GM18517 (cell line): ENCODE results near the gene PTCD2.

Source experiments
- ATAC-seq: cut with Tn5 transposase; IDR thresholded peaks from one replicate; pipeline ENCODE4 v1.9.1; 2021; ENCODE audit warnings: mild to moderate bottlenecking, moderate library complexity; ENCODE audit not compliant: unreplicated experiment

The PTCD2 gene

GRCh38 chr5:72319976-72320752, at the start of gene PTCD2, which contains the start of gene MRPS27:
TSS of gene PTCD2 (plus strand) at chr5:72320373. CDS start at chr5:72320383, 10 bp downstream.
TSS of gene MRPS27 (minus strand) at chr5:72320240. CDS start at chr5:72320221, 19 bp downstream.
- peak; percentile 98 for ATAC-seq

DNA sequence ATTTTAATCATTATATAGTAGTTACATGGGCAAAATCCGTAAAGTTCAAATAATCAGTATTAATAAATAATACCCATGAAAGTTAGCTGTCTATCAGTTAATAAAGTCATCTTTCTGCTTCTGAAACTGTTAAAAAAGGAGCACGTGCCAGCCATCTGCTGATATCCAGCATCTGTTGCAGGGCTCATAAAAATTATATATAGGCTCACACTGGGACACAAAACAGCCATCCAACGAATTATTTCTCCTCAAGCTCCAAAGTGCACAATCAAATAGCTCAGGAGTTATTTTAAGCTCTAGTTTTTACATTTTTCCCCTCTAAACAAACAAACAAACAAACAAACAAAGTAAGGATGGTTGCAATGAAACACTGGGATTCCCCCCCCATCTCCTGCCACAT, 48.5 kb upstream of the PTCD2 start:
- no peak for ATAC-seq

DNA sequence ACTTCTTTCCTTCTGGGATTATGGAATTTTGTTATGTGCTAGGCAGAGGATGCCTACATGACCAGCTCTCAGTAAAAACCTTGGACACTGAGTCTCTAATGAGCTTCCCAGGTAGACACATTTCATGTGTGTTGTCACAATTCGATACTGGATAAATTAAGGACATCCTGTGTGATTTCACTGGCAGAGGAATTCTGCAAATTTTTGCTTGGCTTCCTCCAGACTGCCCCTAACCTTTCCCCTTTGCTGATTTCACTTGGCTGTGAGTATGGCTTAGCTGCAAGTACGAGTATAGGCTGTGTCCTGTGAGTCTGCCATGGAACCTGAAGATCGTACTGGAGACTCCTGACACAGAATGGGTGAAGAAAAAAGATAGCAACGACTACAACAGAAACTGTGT, 47.8 kb upstream of the PTCD2 start:
- no peak for ATAC-seq

DNA sequence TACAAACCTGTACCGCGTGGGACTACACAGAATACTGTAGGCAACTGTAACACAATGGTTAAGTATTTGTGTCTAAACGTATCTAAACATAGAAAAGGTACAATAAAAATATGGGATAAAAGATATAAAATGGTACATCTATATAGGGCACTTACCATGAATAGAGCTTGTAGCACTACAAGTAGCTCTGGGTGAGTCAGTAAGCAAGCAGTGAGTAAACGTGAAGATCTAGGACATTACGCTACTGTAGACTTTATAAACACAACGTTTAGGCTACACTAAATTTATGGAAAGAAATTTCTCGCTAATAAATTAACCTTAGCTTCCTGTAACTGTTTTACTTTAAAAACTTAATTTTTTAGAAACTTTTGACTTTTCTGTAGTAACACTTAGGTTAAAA, 46.6 kb upstream of the PTCD2 start:
- ATAC-seq: no peak

DNA sequence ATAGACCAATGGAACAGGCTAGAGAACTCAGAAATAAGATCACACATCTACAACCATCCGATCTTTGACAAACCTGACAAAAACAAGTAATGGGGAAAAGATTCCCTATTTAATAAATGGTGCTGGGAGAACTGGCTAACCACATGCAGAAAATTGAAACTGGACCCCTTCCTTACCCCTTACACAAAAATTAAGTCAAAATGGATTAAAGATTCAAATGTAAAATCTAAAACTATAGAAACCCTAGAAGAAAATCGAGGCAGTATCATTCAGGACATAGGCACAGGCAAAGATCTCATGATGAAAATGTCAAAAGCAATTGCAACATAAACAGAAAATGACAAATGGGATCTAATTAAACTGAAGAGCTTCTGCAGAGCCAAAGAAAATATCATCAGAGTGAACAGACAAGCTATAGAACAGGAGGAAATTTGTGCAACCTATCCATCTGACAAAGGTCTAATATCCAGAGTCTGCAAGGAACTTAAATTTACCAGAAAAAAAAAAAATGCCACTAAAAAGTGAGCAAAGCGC, 43.9 kb upstream of the PTCD2 start:
- ATAC-seq: no peak

- no peak for ATAC-seq
Measured at GRCh38 chr5:72280581-72281069, 39.5 kb upstream of the PTCD2 start.

GRCh38 chr5:72281430-72281763, 38.8 kb upstream of the PTCD2 start:
- no peak for ATAC-seq

DNA sequence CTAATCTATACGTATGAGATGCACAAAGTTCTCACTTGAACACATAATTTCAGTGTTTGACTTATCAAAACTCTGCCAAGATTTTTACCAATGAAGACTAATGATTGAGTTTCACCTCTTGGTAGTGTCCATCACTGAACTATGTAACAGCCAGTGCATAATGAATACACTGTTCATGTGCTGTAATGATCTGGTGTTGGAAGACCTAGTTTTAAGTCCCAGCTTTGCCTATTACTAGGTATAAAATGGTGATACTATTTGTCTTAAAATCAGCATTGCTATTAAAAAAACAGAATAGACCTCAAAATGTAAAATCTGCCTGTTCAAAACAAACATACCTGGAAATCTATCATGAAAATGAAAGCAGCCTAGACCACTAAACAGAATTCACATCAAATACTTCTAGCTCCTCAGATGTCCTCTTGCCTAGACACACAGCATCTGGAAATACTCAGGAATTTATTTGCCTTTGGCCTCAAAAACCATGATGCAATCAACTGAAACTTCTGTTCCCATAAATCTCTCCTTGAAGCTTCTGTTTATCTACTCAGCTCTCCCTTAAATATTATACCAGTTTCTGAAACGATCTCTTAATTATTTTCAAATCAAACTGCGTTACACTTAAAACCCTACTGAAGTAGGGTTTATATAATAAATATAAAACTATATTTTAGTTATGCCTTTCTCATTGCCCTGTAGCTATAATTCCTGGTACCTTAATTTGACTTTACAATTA, 38.2 kb upstream of the PTCD2 start:
- ATAC-seq: no peak

- ATAC-seq: no peak
Measured at GRCh38 chr5:72282878-72283277, 37.3 kb upstream of the PTCD2 start.

GRCh38 chr5:72283358-72283757, 36.8 kb upstream of the PTCD2 start:
- ATAC-seq: no peak

GRCh38 chr5:72284559-72285423, 35.4 kb upstream of the PTCD2 start:
- no peak for ATAC-seq

DNA sequence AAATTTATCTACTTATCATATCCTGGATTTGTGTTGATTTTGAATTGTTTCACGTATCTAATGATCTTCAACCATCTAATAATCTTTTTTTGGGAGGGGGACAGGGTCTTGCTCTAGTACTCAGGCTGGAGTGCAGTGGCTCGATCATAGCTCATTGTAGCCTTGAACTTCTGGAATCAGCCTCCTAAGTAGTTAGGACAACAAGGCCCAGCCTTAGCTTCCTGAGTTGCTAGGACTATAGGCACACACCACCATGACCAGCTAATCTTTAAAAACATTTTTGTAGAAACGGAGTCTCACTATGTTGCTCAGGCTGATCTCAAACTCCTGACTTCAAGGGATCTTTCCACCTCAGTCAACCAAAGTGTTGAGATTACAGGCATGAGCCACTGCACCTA, 34.8 kb upstream of the PTCD2 start:
- no peak for ATAC-seq

GRCh38 chr5:72286798-72287197, 33.4 kb upstream of the PTCD2 start:
- ATAC-seq: no peak

- ATAC-seq: no peak
Measured at GRCh38 chr5:72288924-72289323, 31.2 kb upstream of the PTCD2 start.

DNA sequence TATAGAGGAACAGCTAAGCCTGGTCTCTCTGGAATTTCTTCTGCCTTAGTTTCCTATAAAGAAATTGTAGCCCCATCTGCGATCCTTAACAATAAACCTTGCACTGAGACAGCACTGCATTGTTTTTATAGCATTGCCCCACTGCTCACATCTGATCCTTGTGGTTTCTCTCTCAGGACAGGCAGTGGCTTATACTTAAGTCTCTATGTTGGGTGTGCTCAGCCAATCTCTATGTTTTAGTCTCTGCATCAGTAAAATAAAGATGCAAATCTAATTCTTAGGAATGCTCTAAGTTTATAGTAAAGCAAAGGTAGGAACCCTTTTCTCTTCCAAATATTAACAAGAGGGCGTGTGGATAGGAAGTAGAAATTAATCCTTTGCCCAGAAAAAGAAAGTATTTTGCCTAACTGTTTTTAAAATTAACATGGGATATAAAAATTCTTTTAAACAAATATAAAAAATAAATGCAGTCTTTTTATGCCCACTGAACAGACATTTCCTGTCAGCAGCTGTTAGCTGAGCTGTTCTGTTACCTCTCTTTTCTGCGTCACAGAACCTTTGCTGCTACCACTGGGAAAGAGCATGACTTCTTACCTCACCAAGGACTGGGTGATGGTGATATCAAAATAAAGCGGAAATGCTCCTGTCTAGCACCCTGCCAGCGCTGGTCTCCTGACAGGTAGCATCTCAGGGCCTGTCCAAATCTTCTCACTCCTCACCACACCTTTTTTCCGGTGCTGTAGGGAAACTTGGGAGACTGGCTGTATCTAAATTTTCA, 29.6 kb upstream of the PTCD2 start:
- no peak for ATAC-seq

- ATAC-seq: no peak
Measured at GRCh38 chr5:72291601-72292000, 28.6 kb upstream of the PTCD2 start.

DNA sequence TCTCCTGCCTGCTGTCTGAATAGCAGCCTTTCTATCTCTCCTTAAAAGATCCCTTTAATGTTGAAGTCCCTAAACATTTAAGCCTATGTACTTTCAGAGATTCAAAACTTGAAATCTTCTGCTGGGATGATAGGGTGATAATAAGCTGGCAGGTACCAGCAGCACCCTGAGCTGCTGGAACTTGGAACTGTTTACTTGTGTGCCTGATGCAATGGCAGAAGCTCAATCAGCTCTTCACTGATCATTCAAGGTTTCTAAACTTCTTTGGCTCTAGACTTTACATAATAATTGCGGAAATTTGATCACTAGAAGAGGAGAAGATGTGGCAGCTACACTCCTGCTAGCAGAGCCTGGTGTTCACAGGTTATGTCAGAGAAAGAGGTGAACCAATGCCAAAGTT, 27.8 kb upstream of the PTCD2 start:
- no peak for ATAC-seq

DNA sequence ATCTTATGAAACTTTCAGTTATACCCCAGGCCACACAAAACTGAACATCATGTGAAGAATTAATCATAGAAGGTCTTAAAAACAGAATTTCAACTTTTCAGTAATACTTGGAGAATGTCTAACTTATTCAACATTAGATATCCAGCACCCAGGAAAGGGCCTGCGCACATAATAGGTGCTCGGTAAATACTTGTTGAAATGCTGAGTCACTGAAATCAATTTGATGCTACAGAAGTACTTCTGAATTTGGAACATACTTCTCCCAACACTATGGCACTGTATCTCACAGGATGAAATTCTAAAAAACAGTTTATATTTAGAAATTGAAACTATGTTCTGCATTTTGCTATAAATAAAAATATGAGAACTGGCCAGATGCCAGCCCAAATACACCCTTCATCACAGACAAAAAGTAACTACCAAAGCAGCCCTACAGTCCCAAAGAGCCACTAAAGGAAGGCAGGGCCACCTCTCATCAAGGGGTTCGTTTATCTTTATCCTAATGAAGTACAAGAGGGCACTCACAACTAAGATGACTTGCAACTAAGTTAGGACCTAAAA, 26.6 kb upstream of the PTCD2 start:
- no peak for ATAC-seq

DNA sequence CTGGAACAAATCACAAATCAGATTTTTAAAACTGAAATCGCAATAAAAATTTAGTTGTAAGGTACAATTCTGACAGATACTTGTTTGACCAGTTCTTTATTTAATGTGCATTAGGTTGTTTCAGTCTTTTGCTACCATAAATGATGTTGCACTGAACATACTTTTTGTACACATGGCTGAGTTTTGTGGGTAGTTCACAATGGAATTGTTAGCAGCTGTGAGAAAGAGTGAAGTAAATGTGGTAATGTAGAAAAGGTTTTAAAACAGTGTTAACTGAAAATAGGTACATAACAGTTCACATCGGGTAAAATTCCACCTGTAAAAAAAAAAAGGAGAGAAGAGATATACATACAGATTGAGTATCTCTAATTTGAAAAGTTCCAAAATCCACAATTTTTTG, 25.7 kb upstream of the PTCD2 start:
- no peak for ATAC-seq

- no peak for ATAC-seq
Measured at GRCh38 chr5:72295539-72295938, 24.6 kb upstream of the PTCD2 start.
